B cell (primary cell): Measurements from ENCODE around the gene PLD4.

Experiments
- EZH2 ChIP-seq: IDR thresholded peaks from 2 replicates; pipeline ENCODE4 v1.6.1; 2012; ENCODE audit warnings: borderline replicate concordance, low read depth, mild to moderate bottlenecking, moderate library complexity, low read length; ENCODE audit not compliant: insufficient read depth, poor library complexity, severe bottlenecking
- TF ChIP-seq, protein P1 (sequence below): fragments of 200-600 bp; IDR thresholded peaks from one replicate; pipeline ENCODE4 v1.8.0; 2022; ENCODE audit warnings: antibody characterized with exemption, mild to moderate bottlenecking

DNA sequence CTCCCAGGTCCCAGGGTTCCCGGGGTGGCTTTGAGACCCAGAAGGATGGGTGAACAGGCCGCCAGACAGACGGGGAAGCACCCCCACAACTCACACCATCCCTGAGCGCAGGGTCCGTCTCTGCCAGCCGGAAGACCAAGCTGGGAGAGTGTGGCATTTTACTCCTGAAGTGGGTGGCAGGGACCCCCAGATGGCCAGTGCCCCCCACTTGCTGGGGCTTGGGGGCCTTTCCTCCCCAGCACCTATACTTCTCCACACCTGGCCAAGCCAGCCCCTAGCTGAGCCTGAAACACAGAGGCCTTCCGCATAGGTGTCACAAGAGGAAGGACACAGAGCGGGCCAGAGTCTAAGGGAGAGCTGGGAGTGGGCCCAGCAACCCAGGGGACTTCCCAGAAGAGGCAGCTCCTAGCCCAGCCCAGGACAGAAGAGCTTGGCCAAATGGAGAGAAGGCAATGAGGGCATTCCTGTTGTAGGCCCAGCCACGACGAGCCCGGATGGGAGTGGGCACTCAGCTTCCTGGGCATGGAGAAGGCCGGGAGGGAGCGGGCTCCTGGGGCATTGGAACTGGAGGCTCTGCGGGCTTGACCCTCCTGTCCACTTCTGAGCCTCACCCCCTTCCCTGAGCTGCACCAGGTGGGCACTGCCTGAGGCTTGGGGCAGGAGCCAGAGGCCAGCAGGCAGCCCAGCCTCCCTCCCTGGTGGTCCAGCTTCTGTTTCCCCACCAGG lies 50.1 kb downstream of the PLD4 start:
- TF ChIP-seq, protein P1, sequence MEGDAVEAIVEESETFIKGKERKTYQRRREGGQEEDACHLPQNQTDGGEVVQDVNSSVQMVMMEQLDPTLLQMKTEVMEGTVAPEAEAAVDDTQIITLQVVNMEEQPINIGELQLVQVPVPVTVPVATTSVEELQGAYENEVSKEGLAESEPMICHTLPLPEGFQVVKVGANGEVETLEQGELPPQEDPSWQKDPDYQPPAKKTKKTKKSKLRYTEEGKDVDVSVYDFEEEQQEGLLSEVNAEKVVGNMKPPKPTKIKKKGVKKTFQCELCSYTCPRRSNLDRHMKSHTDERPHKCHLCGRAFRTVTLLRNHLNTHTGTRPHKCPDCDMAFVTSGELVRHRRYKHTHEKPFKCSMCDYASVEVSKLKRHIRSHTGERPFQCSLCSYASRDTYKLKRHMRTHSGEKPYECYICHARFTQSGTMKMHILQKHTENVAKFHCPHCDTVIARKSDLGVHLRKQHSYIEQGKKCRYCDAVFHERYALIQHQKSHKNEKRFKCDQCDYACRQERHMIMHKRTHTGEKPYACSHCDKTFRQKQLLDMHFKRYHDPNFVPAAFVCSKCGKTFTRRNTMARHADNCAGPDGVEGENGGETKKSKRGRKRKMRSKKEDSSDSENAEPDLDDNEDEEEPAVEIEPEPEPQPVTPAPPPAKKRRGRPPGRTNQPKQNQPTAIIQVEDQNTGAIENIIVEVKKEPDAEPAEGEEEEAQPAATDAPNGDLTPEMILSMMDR: no peak
- no peak for TF ChIP-seq EZH2
